ENCODE data around the gene TRIM6.

DNA sequence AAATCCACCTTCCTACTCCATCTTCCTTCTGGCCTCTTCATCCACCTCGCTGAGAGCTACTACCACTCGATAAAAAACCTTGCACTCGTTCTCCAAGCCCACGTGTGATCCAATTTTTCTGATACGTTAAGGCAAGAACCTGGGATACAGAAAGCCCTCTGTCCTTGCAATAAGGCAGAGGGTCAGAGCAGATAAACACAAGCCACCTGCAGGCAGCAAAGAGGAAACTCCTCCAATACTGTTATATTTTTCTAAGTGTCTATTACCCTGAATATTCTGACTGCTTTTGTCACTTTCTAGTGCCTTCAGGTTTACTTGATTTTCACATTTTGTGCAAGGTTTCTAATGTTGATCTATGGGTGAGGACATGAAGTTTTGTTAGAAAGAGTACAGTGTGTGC, 61.9 kb downstream of the TRIM6 start:
- TF ChIP-seq CTCF (conservative IDR thresholded peaks at IDR 0.05) (no peak), ZFX (IDR thresholded peaks at IDR 0.05) (no peak)

Measured in C4-2B (cell line).